HG02938 (cell line): ENCODE results near the gene TRAPPC3.
A peak's percentile ranks its signal among the peaks of the same experiment; 100 is the strongest.

ENCODE experiments used
- ATAC-seq: cut with Tn5 transposase; IDR thresholded peaks from one replicate; pipeline ENCODE4 v1.9.1; 2021; ENCODE audit warnings: mild to moderate bottlenecking, moderate library complexity; ENCODE audit not compliant: unreplicated experiment

The TRAPPC3 gene

DNA sequence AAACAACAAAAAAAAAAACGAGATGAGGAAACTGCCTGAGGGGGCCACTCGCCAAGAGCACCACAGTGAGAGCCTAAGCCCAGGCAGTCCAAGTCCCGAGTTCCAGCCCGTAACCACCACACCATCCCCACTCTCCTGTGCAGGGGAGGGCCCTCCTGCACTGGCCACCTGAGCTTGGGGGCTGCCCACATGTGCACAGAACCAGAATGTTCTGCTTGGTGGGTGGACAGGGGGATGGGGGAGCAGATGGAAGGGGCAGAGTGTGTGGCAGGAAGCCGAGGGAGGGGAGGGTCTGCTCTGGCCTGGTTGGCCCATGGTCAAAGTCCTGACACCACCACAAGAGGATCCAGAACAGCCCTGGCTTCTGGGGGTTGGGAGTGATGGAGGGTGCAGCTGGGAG, 43.0 kb downstream of the TRAPPC3 start:
- ATAC-seq: no peak

DNA sequence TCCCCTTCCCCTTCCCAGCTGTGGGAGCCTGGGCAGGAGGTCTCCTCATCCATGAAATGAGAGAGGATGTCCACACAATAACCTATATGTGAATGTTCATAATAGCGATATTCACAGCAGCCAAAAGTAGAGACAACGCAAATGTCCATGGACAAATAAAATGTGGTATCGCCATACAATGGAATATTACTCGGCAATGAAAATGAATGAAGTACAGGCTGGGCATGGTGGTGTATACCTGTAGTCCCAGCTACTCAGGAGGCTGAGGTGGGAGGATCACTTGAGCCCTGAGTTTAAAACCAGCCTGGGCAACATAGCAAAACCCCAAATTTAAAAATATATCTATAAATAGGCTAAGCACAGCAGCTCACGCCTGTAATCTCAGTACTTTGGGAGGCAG, 47.7 kb downstream of the TRAPPC3 start:
- ATAC-seq: no peak

DNA sequence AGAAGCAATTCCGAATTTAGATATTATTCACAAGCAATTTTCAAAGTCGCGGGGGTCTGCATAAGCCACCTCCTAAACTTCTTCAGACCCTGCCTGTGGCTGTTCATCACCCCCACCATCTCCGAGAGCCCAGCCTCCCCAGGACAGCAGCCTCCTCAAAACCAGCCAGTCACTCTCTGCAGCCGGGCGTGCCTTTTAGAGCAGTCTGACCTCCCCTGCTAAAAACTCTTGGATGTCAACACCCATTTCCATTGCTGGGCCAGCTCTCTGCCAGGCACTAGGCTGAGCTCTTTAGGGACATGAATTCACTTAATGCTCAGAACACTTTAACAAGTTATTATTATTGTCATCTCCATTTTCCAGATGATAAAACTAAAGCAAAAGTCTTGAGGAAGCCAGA, 48.9 kb downstream of the TRAPPC3 start:
- no peak for ATAC-seq

DNA sequence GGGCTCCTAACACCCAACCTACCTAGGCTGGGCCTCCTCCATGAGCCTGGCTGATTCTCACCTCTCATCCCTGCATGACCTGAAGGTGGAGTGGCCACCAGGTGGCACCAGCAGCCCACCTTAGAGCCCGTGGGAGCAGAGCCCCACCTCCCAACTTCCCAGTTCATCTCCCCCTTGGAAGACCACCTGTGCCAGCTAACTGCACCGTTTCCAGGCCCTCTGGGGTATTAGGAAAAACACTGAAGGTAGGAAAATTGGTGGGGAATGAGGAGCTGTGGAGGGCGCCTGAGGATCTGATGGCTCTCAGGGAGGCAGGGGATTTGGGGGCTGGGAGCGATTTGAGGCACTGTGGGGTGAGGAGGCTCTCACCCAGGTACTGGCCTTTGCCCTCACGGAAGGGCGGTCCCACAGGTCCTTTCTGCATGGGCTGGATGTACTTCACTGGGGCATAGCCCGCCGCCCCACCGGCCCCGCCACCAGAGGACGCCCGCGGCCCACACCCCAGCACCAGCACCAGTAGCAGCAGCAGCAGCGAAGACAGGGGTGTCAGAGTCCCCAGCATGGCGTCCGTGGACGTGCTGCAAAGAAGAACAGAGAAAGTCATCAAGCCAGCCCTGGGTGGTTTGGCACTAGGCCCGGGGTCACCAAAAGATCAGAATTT, 49.5 kb downstream of the TRAPPC3 start:
- no peak for ATAC-seq

DNA sequence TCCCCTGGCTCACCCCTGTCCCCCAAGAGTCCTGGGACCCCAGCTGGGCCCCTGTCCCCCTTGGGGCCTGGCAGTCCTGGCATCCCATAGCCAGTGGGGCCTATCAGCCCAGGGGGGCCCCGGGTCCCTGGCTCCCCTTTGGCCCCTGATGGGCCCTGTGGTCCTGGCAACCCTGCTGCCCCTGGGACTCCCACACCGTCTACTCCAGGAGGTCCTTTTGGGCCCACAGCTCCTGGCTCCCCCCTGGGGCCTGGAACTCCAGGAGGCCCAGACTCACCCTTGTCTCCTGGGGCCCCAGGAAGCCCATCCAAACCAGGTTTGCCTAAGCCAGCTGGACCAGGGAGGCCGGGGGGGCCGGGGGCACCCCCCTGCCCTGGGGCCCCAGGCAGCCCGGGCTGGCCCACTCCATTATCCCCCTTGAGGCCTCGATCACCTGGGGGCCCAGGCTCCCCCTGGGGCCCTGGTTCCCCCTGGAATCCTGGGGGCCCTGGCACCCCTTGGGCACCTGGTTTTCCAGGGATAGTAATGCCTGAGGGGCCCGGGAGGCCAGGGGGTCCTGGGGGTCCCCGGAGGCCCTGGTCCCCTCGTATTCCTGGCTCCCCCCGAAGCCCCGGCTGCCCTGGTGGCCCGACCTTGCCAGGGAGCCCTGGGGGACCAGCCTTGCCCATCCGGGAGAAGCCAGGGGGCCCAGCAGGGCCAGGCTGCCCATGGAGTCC, 50.5 kb downstream of the TRAPPC3 start:
- ATAC-seq: no peak

DNA sequence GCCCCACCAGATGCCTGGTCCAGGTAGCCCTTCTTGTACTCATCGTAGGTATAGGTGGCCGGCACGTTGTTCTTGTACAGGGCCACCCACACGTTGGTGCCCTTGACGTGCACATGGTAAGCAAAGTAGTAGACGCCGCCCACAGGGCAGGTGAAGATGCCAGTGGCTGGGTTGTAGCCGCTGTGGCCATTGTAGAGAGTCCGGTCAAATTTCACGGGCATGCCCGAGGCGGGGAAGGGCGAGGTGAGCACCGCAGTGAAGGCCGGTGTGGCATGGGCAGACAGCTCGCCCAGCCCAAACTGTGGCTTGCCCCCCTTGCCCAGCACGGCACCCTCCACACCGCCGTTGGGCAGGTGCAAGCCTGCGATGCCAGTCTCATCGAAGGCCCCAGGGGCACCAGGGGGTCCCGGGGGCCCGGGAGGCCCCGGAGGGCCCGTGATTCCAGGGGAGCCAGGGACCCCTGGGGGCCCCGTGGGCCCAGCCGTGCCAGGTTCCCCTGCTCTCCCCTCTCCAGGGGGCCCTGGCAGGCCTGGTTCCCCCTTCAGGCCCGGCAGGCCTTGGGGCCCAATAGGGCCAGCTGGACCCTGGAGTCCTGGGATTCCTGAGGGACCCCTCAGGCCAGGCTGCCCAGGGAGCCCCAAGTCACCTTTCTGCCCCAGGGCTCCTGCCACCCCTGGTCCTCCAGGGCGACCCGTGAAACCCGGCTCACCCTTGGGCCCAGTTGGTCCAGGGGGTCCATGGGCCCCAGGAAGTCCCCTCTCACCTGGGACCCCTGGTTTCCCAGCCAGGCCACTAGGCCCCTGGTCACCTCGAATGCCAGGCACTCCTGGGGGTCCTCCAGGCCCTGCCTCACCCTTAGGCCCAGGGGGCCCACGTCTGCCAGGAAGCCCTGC, 51.3 kb downstream of the TRAPPC3 start:
- ATAC-seq: no peak

DNA sequence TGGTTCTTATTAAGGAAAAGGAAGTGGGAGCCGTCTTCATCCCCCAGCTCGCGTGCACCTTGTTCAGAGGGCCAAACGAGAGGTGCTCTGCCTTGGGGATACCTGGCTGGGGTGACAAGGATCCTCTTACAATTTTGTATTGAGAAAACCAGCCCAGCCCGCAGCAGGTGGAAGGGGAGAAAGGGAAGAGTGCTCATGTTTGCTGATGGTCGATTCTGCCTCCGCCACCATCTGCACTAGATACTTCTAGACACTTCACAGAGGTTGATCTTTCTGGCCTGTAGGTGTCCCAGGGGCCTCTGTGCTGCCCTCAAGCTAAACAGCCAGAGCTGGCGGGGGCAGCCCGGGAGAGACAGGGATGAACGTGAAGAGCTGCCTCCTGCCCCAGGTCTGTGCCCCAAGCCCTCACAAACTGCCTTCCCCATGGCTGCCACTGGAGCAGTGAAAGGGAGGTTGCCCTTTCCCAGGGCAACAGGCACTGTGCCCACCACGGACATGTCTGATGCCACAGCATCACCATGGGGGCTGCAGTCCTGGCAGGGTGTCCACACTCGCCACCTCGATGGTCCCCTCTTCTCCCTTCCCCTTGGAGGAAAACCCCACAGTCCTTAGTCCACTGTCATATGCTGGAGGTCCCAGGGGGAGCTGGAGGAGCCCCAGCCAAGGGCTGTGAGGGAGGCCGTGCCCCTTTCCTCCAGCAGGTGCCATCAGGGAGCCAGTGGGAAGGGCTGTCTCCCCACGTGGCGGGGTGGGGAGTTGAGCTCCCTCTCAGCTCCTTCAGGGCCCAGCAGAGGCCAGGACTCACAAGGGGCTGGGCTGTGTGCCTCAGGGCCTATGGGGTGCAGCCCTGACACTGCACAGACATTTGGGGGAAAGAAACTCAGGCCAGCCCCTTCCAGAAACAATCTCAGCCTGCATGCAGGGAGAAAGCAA, 52.5 kb downstream of the TRAPPC3 start:
- ATAC-seq: no peak

DNA sequence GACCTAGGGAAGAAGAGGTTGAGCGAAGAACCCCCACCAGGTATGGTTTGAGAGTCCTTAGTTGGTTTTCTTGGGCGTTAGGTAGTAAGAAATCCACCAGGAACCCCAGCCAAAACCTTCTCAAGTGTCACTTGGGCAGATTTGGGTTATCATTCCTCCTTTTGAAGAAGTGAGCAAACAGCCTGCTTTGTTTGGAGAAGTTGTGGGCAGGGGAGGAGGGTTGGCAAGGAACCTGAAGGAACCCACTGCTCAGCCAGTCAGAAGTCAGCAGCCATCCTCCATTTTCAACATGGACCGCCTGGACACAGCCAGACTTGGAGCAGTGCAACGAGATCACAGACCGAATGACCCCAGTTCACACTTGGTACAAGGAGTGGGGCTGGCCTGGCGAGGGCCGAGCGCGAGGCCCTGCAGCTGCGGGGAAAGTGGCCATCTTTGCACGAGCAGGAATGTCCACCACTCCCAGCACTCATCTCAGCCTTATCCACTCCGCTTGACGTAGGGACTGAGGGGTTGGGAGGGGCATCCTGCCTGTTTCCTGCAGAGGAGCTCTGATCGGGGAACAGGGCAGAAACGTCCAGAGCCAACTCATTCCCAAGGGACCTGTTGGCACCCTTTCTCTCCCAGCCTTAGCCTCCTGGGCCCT, 53.4 kb downstream of the TRAPPC3 start:
- ATAC-seq: no peak

DNA sequence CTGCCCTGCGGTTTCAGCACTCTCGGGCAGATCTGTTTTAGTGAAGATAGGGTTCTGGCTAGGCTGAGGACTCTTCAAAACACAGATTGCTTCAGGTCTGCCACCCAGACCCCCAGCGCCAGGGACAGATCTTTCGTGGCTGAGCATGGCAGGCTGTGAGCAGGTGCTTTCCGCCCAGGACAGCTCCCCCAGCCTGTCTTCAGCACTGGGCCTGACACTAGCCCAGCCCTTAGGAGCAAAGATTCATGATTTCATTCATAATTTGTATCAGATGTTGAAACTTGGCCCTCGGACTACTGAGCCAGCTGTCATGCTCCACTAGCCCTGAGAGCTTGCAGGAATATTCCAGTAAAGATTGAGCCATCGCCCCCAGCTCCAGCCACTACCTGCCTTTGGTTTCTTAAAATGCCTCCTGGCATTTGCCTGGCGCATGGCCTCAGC, 54.6 kb downstream of the TRAPPC3 start:
- ATAC-seq: no peak

DNA sequence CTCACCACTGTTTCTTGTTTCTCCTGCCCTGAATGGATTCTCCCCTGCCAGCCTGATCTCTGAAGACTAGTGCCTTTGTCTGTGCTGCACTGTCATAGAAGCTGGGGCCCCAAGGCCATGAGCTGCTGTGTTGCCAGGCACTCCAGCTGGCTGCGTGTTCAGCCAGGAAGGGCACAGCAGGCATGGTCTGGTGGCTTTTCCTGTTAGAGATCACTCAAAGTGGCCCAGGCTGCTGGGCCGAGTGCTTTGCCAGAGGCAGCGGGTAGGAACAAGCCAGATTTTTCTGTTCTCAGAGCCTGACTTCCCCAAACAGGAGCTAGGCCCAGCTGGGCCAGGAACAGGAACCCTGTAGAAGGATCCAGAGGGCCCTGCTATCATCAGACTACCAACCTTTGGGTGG, 55.4 kb downstream of the TRAPPC3 start:
- ATAC-seq: no peak

DNA sequence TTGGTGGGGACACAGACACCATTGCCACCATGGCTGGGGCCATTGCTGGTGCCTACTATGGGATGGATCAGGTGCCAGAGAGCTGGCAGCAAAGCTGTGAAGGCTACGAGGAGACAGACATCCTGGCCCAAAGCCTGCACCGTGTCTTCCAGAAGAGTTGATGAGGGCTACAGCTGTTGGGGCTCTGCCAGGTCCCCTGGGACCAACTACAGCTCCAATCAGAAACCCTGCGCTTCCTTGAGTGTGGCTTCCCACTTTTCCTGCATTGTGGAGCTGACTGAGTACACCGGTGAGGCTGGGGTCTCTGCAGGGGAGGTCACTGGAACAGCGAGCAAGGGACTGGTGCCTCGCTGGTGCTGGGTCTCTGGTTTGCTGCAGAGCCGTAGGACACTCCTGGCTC, 56.1 kb downstream of the TRAPPC3 start:
- ATAC-seq: no peak

DNA sequence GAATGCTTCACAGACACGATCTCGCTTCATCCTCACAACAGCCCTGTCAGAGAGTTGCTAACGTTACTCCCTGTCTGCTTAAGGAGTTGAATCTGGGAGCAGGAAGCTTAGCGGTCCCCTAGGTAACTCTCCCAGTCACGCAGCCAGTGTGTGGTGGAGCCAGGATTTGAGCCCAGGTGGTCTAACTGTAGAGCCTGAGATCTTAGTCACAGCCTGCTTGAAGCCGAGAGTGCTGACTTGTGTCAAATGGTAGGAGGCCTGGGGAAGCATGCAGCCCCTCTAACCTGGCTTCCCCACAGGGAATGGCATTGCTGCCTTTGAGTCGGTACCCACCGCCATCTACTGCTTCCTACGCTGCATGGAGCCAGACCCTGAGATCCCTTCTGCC, 56.5 kb downstream of the TRAPPC3 start:
- ATAC-seq: no peak

DNA sequence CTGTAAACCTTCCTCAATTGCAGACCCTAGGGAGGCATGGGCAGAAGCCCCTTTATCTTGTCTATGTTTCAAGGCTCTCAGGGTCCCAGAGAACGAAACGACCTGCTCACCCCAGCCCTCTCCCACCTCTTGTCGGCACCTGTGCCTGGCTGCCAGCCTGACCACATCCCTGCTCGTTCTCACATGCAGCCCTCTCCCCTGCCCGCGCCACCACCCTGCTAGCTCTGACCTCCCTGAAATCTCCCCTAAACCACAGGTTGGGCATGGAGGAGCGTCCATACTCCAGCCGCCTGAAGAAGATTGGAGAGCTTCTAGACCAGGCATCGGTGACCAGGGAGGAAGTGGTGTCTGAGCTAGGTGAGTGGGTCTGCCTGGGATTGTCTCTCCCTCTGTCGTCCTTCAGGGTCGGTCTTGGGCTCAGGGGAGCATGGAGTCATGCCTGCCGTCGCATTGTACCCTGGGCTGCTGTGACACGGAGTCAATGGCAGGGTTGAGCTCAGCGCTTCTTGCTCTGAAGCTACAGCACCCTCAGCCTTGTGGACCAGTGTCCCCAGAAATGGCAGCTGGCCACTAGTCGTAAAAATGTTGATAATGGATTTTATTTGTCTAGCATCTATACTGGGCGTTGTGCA, 57.0 kb downstream of the TRAPPC3 start:
- no peak for ATAC-seq

DNA sequence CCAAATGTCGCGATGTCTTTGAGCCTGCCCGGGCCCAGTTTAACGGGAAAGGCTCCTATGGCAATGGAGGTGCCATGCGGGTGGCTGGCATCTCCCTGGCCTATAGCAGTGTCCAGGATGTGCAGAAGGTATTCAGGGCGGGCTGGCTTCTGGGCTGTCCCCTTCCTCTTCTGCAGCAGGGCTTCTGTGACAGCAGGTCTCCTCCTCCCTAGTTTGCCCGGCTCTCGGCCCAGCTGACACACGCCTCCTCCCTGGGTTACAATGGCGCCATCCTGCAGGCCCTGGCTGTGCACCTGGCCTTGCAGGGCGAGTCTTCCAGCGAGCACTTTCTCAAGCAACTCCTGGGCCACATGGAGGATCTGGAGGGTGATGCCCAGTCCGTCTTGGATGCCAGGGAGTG, 57.6 kb downstream of the TRAPPC3 start:
- no peak for ATAC-seq

DNA sequence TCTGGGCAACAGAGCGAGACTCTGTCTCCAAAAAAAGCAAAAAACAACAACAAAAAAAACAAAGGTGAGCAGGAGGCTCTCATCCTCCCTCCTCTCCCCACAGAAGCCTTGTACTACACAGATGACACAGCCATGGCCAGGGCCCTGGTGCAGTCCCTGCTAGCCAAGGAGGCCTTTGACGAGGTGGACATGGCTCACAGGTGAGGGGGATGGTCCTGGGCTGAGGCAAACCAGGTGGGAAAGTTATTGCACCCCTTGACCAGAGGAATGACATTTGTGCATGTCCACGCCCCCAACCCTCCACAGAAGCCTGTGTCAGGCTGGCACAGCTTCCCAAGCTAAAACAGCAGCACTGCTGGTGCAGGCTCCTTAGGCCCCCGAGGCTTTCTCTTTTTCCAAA, 58.1 kb downstream of the TRAPPC3 start:
- ATAC-seq: no peak

DNA sequence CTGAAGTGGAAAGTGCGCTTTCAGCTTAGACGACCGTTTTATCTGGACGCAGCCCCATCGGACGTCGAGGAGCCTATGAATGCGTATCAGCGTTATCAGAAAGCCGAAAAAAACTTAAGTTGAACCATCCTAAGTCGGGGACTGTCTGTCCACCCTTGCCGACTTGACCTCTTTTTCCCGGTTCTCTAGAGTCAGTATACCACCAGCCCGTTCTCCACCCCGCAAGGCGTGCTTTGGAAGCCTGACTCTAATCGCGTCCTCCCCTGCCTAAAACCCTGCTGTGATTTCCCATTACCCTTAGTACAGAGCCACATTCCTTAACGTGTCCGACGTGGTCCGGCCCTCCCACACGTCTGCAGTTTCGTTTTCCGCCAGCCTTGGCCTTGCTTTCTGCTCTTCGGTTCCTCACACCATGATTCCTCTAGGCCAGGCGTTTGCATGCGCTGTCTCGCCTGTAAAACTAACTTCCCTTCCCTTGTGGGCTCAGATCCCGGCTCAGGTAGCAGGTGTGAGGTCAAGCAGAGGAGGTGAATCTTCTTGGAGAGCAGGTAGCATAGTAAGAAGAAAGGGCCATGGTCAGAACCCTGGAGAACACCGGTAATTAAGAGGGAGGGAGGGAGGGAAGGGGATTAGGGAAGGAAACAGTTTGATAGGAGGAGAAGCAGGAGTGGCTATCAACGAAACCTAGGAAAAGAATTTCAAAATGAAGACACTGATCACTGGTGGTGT, 59.7 kb downstream of the TRAPPC3 start:
- no peak for ATAC-seq

DNA sequence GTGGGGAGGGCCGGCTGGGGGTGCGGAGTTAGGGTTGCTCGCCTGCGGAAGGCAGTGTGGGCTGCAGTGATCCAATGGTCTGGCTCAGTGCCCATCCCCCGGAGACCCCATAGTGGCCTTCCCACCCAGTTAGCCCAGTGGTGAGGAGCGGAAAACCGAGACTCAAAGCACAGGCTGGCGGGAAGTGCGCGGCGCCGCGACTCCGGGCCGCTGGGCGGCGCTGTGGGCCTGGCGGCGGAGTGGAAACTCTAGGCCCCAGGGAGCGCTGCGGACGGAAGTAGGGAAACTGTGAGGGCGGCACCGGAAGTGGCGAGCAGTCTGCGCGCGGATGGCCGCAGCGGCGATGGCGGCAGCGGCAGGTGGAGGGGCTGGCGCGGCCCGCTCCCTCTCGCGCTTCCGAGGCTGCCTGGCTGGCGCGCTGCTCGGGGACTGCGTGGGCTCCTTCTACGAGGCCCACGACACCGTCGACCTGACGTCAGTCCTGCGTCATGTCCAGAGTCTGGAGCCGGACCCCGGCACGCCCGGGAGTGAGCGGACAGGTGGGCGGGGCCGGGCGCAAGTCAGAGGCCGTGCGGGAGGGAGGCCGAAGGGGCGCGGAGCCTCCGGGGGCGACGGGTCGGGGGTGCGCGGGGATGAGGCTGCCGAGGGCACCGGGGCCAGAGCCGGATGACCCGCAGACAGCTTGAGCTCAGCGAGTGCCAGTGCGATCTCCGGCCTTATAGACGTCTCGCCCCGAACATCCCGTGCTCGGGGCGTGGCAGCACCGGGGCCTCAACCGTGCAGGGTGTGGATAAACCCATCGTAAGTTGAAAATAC, 60.5 kb downstream of the TRAPPC3 start, which contains the start of gene ADPRS:
Gene ADPRS (plus strand): TSS at position 316 of the 816 bp plus-strand sequence. CDS start 13 bp downstream, at position 329.
- ATAC-seq: peak; percentile 64

DNA sequence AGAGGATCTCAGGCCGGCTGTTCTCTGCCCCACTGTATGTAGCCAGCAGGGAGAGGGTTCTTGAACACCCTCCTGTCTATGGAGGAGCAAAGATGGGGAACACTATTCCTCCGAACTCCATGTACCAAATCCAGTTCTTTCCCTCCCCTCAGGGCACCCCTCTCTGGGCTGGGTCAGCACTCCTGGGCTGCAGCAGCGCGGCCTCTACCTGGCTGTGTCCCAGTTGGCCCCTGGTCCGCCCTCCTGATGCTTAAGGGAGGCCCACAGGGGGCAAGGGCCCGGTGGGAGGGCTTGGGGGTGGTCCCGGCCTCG, 61.1 kb downstream of the TRAPPC3 start:
- no peak for ATAC-seq
